Stimulated activated CD4-positive, alpha-beta T cell treated with anti-CD3 and anti-CD28 coated beads, Interleukin-4, amount 100 ng/mL, for 48 hours (primary cell): Measurements from ENCODE around the gene ACOT11.
"Not testable (repeated sequence)": the region's sequence is repeated elsewhere in the genome, so short reads cannot be mapped to it uniquely, and the experiment has no call there.

ENCODE experiments used
- DNase-seq, 2 donors: peaks; one replicate each; pipeline ENCODE4 v3.0.0-alpha.2; 2020; ENCODE audit warnings: low read depth in 2 of 2

The ACOT11 gene

DNA sequence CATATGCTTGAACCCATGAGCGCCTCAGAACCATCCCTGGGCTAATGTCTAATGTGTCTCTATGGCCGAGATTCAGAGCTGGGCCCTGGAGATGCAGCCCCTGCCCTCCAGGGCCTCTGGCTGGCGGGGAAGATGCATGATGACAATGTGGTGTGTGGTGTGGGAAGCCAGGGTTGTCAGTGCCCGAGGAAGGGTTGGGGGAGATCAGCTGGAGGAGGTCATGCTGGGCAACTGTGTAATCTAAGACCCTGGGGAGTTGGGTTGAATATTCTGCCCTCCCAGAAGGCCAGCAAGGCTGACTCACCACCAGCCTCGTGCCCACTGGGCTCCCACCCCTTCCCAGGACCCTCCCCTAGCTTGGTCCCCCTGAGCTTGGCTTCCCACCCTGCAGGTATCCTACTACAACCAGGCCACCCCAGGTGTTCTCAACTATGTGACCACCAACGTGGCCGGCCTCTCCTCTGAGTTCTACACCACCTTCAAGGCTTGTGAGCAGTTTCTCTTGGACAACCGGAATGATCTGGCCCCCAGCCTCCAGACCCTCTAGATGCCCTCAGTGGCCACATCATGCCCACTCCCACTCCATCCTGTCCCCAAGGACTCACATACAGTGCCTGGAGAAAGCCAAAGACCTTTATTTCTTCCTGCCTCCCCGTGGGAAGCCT lies 60.7 kb downstream of the ACOT11 start:
- no peak for DNase-seq

- DNase-seq: no peak
Observed at GRCh38 chr1:54609301-54609921, 61.4 kb downstream of the ACOT11 start.

GRCh38 chr1:54610048-54610447 lies 62.0 kb downstream of the ACOT11 start:
- no peak for DNase-seq

DNA sequence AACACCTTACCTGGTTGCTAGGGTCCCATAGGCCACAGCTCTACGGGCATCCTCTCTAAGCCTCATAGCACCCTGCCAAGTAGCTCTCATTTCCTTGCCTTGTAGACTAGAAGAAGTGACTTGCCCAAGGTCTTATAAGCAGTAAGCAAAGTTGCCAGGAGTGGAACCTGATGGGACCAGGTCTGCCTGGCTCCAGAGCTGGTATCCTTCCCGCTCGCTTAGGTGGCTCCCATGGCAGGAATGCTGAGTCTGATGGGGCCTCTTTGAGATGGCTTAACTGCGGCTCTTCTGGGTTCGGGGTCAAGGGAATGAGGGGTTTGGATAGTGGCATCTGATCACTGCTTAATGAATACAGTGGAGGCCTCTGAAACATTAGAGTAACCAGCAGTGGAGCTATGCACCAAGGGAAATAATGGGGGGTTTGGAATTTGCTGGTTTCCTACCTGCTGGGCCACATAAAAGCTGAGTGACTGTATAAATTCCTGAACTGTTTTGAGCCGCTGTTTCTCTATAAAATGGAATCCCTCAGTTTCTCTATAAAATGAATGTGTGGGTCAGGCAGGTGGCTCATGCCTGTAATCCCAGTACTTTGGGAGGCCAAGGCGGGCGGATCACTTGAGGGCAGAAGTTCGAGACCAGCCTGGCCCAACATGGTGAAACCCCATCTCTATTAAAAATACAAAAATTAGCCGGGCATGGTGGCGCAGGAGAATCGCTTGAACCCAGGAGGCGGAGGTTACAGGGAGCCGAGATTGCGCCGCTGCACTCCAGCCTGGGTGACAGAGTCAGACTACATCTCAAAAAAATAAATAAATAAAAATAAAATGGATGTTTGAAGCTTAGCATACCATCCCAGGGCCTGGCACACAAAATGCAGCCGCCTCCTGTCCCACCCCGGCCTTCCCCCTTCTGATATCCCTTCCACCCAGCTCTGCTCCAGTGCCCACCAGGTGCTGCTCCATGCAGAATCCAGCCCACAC lies 62.9 kb downstream of the ACOT11 start:
- no peak for DNase-seq

- DNase-seq: no peak
Observed at GRCh38 chr1:54611621-54612020, 63.6 kb downstream of the ACOT11 start.

DNA sequence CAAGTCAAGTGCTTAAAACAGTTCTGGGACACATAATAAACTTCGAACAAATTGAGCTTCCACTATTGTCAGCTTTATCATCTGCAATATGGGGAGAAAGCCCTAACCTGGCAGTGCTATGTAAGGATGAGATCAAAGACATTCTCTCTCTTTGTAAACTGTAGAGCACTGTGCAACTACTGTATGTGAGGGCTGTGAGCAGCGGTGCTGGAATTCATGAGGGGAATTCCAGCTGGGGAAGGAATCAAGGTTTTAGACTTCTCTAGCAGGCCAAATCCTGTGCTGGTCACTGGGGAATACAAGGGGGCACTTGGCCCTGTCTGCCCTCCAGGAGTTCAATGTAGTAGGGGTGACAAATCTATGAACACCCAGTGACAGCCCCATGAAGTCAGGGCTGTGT lies 66.0 kb downstream of the ACOT11 start:
- no peak for DNase-seq

DNA sequence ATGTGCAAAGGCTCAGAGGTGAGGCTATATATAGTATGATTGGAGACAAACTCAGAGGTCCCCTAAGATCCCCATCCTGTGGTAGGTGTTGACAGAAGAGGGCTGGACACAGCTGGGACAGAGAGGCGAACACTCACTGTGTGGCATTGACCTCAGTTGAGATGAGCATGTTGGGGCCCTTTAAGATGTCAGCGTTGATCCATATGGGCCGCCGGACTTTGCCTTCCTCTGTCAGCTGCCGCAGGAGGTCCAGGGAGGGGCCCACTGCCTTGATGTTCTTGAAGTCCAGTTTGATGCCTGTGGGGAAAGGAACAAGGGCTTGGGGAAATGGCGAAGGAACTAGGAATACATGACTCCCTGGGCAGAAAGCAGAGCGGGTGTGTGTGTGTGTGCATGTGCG lies 66.5 kb downstream of the ACOT11 start:
- DNase-seq: no peak

GRCh38 chr1:54615531-54616279 lies 67.7 kb downstream of the ACOT11 start:
- no peak for DNase-seq

- DNase-seq: no peak
Observed at GRCh38 chr1:54619749-54620148, 71.7 kb downstream of the ACOT11 start.

GRCh38 chr1:54623216-54624007 lies 75.4 kb downstream of the ACOT11 start, which contains the start of gene FAM151A:
Gene FAM151A, minus strand, starts transcription at chr1:54623525. Its CDS starts 130 bp downstream, at chr1:54623395.
- no peak for DNase-seq

- no peak for DNase-seq
Observed at GRCh38 chr1:54624466-54625464, 76.7 kb downstream of the ACOT11 start.

GRCh38 chr1:54627196-54627595 lies 79.2 kb downstream of the ACOT11 start:
- DNase-seq: no peak

- DNase-seq: not testable (repeated sequence)
Observed at GRCh38 chr1:54635804-54636203, 87.8 kb downstream of the ACOT11 start.

DNA sequence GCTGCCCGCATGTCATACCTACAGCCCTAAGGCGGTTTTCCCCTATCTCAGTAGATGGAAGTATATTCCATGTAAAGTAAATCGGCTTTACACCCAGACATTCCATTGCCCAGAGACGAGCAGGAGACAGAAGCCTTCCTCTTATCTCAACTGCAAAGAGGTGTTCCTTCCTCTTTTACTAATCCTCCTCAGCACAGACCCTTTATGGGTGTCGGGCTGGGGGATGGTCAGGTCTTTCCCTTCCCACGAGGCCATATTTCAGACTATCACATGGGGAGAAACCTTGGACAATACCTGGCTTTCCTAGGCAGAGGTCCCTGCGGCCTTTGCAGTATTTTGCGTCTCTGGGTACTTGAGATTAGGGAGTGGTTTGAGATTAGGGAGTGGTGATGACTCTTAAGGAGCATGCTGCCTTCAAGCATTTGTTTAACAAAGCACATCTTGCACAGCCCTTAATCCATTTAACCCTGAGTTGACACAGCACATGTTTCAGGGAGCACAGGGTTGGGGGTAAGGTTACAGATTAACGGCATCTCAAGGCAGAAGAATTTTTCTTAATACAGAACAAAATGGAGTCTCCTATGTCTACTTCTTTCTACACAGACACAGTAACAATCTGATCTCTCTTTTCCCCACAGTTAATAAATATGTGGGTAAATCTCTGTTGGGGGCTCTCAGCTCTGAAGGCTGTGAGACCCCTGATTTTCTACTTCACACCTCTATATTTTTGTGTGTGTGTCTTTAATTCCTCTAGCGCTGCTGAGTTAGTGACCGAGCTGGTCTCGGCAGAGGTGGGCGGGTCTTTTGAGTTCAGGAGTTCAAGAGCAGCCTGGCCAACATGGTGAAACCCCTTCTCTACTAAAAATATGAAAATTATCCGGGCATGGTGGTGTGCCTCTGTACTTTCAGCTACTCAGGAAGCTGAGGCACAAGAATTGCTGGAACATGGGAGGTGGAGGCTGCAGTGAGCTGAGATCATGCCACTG lies 88.7 kb downstream of the ACOT11 start:
- DNase-seq: not testable (repeated sequence)

DNA sequence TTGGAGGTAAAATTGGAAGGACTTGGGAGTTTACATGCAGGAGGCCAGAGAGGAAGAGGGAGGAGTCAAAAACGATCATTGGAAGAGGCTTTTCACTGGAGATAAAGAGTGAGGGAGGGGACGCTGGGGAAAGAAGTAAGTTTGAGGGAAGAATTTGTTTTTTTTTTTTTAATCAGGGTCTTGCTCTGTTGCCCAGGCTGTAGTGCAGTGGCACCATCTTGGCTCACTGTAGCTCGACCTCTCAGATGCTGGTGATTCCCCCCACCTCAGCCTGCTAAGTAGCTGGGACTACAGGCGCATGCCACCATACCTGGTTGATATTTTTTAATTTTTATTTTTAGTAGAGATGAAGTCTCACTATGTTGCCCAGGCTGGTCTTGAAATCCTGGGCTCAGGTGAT lies 92.3 kb downstream of the ACOT11 start:
- no peak for DNase-seq

DNA sequence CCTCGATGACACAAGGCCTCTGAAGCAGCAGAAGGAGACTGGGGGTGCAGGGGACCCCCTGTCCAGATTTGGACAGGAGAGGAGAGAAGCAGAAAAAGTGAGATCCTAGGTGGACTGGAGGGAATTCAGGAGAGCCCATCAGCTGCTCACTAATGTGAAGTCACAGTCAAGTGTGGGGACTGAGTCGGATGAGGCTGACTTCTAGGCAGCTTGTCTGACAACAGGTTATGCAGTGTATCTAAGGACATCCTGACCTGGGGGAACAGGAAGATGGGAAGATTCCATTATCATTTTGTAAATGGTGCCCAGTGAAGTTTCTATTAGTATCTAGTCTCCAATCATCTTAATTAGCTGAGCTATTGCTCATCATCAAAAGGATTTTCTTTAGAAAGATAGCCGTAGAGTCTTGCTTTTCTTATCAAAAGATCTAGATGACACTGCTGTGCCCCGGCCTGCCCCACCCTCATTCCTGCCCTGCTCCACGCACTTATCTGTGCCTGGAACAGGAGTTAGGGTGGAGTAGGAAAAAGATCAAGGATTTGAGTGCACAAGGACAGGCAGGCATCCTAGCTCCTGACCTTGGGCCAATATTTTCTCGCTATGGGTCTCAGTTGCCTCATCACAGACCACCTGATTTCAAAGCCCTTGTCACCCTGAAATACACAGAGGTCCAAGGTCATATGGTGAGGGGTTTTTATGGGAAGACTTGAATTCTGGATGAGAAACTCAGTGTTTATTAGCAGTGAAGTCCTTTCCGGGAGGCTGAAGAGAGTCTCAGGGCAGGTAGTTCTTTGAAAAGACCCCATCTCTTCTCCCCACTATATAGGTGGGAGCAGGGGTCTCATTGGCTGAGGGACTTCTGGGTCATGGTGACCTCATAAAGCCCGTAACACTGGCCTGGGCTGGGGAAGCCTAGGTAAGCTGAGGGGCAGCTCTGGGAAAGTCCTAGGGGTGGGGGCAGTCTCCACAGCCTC lies 93.1 kb downstream of the ACOT11 start, which contains the start of gene MROH7:
Gene MROH7 (plus strand): TSS at position 924 of the 974 bp plus-strand sequence. CDS start 11,141 bp downstream, outside the sequence.
- no peak for DNase-seq

DNA sequence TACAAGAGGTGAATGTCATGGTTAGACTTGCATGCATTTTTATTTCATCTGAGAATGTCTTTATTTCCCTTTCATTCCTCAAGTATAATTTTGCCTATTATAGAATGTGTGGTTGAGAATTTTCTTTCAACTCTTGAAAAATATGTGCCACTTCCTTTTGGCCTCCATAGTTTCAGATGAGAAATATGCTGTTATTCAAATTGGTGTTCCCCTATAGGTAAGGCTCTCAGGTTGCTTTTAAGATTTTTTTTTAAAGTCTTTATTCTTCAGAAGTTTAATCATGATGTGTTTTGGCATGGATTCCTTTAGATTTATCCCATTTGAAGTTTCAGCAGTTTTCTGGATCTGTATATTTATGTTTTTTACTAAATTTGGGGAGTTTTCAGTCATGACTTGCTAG lies 95.7 kb downstream of the ACOT11 start:
- DNase-seq: no peak
